Right renal cortex interstitium (tissue), 3 donors: ENCODE measurements around the gene WDSUB1. TPM values are rescaled to one million over a fixed set of nuclear protein-coding genes. Genes with fewer than 3 reads are reported as not detected.

ENCODE experiments used
- DNase-seq, 3 donors: peaks; one replicate each; pipeline ENCODE4 v3.0.0-alpha.2; 2013; ENCODE audit warnings: low read depth in 3 of 3, low spot score in 2 of 3
- polyA plus RNA-seq, 3 donors: library from polyadenylated mRNA; unstranded; fragments of 120-200 nt; gene quantifications; one replicate each; pipeline ENCODE4 v1.2.1, GENCODE V29; 2013; ENCODE audit not compliant: insufficient read length in 3 of 3

The WDSUB1 gene
- polyA plus RNA-seq, 3 donors: 26.6 to 32.9 (median 32.7) TPM

DNA sequence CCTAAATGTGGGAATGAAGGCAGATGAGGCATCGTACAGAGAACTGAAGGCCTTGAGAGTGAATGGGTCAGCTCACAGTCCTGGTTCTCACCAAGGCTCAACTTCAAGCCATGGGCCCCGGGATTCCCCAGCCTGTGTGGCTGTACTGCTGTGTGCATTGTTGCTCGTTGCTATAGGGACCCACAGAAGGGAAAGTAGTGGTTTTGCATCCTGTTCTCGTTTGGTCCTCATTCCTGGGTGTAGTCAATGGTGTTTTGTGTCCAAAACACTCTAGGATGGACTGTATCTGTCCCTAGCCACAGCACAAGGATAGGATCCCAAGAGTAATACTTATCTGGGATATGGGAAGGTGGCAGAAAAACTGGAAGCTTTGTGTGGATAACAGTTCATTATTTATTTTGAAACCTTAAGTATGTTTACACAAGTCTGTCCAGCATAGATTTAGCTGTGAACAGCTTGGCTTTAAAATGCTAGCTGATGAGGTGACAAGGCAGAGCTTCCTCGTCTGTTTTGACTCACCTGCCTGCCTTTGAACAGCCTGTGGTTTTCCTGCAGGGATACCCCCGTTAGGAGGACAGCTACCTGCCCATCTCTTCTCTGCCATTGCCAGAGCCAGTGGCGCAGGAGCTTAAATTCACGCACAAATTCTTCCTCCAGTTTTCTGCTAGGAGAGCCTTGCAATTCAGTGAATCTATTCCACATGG is 85.0 kb downstream of the WDSUB1 start:
- no peak for DNase-seq

GRCh38 chr2:159200498-159200897 is 86.0 kb downstream of the WDSUB1 start:
- no peak for DNase-seq

DNA sequence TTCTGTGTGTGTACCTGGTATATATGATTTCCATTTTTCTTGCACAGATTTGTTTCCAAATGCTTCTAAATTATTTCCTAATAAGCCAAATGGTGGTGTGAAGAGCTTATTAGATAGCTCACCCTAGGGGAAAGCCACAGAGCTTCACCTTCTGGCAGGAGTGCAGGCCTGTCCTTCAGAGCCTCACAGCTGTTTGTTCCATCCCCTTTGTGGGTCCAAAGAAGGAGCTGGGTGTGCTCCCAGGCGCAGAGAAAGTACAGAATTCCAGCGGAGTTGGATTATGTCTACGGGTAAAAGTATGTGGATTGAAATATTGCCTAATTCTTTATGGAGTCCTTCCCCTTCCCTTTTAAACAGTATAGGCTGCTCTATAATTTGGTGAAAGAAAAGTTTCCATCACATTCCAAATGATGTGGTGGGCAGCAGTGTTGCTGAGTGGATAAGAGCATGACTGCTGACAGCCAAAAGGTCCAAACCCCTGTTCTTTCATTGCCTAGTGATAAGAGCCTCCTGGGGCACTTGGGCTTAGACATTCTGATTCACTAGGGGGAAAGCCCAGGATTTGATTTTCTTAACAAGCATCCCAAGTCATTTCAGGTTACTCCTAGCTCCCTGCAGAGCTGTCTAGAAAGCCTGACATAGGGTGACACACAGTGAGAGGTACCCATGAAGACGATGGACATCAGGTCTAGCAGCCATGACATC is 86.6 kb downstream of the WDSUB1 start:
- DNase-seq: no peak

DNA sequence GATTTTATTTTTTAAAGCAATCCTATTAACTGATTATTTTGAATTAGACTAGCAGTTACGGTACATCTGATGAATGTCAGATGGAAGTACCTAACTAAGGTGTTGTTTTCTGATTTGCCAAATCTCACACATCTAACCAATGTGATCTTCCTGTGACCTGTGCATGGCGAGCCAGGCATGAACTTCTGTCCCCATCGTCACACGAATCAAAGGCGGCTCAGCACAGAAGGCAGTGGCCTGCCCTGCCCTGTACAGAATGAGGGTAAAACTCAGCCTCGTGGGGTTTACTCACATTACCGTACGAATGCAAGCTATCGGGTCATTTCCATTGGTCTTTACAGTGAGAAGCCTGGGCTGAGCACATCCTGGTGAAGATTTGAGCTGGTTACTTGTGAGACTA is 87.3 kb downstream of the WDSUB1 start:
- no peak for DNase-seq

DNA sequence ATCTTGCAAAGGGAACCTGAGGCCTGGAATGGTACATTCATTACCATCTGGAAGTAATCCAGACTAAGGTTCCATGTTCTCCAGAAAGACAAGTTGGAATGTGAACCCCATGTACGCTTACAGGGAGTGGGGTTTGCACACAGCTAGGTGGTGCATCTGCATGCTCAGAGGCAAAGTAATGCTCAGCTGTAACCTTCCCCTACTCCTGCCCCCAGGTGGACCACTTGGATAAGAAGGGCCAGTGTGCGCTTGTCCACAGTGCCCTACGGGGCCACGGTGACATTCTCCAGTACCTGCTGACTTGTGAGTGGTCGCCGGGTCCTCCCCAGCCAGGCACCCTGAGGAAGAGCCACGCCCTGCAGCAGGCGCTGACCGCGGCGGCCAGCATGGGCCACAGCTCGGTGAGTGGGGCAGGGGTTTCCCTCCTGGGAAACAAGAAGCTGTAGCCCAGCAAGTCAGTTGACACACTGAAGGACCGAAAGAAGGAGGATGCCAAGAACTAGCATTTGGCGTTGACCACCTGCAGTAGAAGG is 90.0 kb downstream of the WDSUB1 start:
- no peak for DNase-seq

DNA sequence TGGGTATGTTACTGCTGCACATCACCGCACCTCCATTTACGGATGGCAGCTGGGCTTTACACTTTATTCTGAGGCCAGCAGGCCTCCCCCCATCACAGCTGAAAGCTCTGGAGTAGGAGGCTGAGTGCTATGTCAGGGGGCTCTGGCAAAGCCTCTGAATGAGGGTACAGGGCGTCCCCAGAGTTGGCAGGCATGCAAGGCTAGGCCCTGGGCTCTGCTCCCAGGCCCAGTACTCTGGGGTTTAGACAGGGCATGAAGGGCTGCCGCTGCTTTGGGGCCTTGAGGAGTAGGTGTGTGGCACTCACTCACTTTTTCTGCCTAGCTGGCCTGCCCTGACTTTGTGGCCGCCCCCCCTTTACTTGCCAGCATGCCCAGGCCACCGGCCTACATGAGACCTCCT is 90.8 kb downstream of the WDSUB1 start:
- no peak for DNase-seq

GRCh38 chr2:159194241-159194640 is 92.3 kb downstream of the WDSUB1 start:
- DNase-seq: no peak

DNA sequence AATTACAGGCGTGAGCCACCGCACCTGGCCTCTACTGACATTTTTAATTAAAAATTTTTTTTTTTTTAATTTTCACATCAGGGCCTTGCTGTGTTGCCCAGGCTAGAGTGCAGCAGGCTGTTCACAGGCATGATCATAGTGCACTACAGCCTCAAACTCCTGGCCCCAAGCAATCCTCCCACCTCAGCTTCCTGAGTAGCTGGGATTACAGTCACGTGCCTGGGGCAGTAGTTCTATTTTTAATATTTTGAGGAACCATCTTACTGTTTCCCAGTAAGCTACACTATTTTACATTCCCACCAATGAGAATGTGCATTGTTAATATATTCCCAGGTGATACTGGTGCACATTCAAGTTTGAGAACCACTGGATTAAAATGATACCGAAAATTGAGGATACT is 92.7 kb downstream of the WDSUB1 start:
- DNase-seq: no peak

GRCh38 chr2:159192371-159192918 is 94.1 kb downstream of the WDSUB1 start:
- no peak for DNase-seq

- DNase-seq: no peak
Observed at GRCh38 chr2:159188449-159188848, 98.1 kb downstream of the WDSUB1 start.

DNA sequence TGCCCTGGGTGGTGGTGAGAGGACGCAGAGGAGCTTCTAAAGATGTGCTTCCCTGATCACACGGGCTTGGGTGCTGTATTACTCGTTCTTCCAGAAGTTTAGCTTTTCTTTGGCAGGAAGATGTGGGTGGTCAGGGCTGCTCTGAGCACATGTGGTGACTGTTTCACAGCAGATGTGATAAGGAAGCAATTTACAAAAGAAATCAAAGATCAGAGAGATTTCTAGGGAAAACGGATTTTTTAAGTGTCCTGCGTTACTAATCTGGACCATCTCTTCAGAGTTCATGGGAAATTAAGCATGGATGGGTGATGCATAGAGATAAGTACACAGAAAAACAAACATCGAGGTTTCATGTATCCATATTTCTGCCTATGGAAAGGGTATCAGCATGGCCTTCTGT is 99.4 kb downstream of the WDSUB1 start:
- no peak for DNase-seq

- no peak for DNase-seq
Observed at GRCh38 chr2:159186462-159186861, 100.0 kb downstream of the WDSUB1 start.
